IMR-90 (cell line): Measurements from ENCODE around the gene SCPEP1. TPM values are rescaled to one million over a fixed set of nuclear protein-coding genes. Genes with fewer than 3 reads are reported as not detected.

Source experiments
- ATAC-seq: fragments of 200-7000 bp; cut with Tn5 transposase; 2 replicates; pipeline ENCODE4 v1.9.1; 2020; ENCODE audit warnings: low read depth, mild to moderate bottlenecking, moderate library complexity
- BruUV-seq: library from RNA; stranded (reverse); fragments of 400-500 nt; replicated peaks from 2 replicates; lab custom pipeline; 2021; lab: Mats Ljungman, UMichigan
- CTCF ChIA-PET: fragments of 300-600 bp; formaldehyde crosslinking; extraction: SDS; loops from one replicate; lab custom pipeline; 2021; ENCODE audit warnings: antibody characterized with exemption; lab: Yijun Ruan, JAX
- POLR2A ChIA-PET: fragments of 300-600 bp; sonication (Branson Sonifier 250); formaldehyde crosslinking; loops from one replicate; lab custom pipeline; 2022; ENCODE audit warnings: antibody characterized with exemption; ENCODE audit not compliant: unreplicated experiment; lab: Charles Lee
- DNase-seq: peaks from one replicate; pipeline ENCODE4 v3.0.0; 2013
- H2AFZ ChIP-seq: replicated peaks from 2 replicates; pipeline ENCODE3; 2013; ENCODE audit warnings: low read length, mild to moderate bottlenecking; ENCODE audit not compliant: poor library complexity
- H2AK5ac ChIP-seq: 2 replicates; pipeline ENCODE4 v1.6.1; 2013; ENCODE audit warnings: low read depth, low read length, inconsistent platforms
- H2AK9ac ChIP-seq: replicated peaks from 2 replicates; pipeline ENCODE3; 2013; ENCODE audit warnings: mild to moderate bottlenecking, low read depth, low read length, moderate library complexity; ENCODE audit not compliant: poor library complexity
- H2BK120ac ChIP-seq: 2 replicates; pipeline ENCODE4 v1.6.1; 2013; ENCODE audit warnings: low read depth, low read length, inconsistent platforms
- H2BK15ac ChIP-seq: 3 replicates; pipeline ENCODE4 v1.6.1; 2013; ENCODE audit warnings: low read depth, low read length, inconsistent platforms
- H2BK20ac ChIP-seq: 2 replicates; pipeline ENCODE4 v1.6.1; 2013; ENCODE audit warnings: low read depth, mild to moderate bottlenecking, inconsistent platforms, low read length, moderate library complexity
- H2BK5ac ChIP-seq: 2 replicates; pipeline ENCODE4 v1.6.1; 2013; ENCODE audit warnings: mild to moderate bottlenecking, low read depth, low read length, inconsistent platforms; ENCODE audit not compliant: poor library complexity, severe bottlenecking
- H3K14ac ChIP-seq: replicated peaks from 2 replicates; pipeline ENCODE4 v1.6.1; 2013; ENCODE audit warnings: low read depth, low read length, inconsistent platforms
- H3K18ac ChIP-seq: 2 replicates; pipeline ENCODE4 v1.6.1; 2013; ENCODE audit warnings: low read depth, low read length, control low read depth
- H3K23ac ChIP-seq: 2 replicates; pipeline ENCODE4 v1.6.1; 2013; ENCODE audit warnings: low read depth, low read length, inconsistent platforms
- H3K27ac ChIP-seq: 2 replicates; pipeline ENCODE4 v1.5.1; 2013; ENCODE audit warnings: mild to moderate bottlenecking, control low read depth, low read length; ENCODE audit not compliant: insufficient read depth
- H3K27me3 ChIP-seq: 2 replicates; pipeline ENCODE4 v1.6.1; 2013; ENCODE audit warnings: low read length; ENCODE audit not compliant: control insufficient read depth, insufficient read depth
- H3K36me3 ChIP-seq: 2 replicates; pipeline ENCODE4 v1.6.1; 2013; ENCODE audit warnings: low read length, mixed read lengths; ENCODE audit not compliant: control insufficient read depth, insufficient read depth
- H3K4ac ChIP-seq: 2 replicates; pipeline ENCODE4 v1.6.1; 2013; ENCODE audit warnings: low read depth, low read length, inconsistent platforms
- H3K4me1 ChIP-seq: 2 replicates; pipeline ENCODE4 v1.6.1; 2013; ENCODE audit warnings: low read length, mixed read lengths; ENCODE audit not compliant: control insufficient read depth, insufficient read depth
- H3K4me2 ChIP-seq: 2 replicates; pipeline ENCODE4 v1.6.1; 2013; ENCODE audit warnings: low read depth, mild to moderate bottlenecking, control low read depth, low read length, moderate library complexity
- H3K4me3 ChIP-seq: 2 replicates; pipeline ENCODE4 v1.5.1; 2013; ENCODE audit warnings: low read depth, mild to moderate bottlenecking, control low read depth, low read length, moderate library complexity; ENCODE audit not compliant: insufficient read depth
- H3K56ac ChIP-seq: 2 replicates; pipeline ENCODE4 v1.6.1; 2013; ENCODE audit warnings: low read length, inconsistent platforms; ENCODE audit not compliant: insufficient read depth; ENCODE audit errors: extremely low read depth
- H3K79me1 ChIP-seq, 2 experiments: 2 replicates each; pipeline ENCODE4 v1.6.1; 2013; ENCODE audit warnings: low read length in 2 of 2, inconsistent platforms in 1 of 2, low read depth in 1 of 2
- H3K9ac ChIP-seq: 2 replicates; pipeline ENCODE4 v1.6.1; 2013; ENCODE audit warnings: low read depth, low read length, control low read depth
- H3K9me1 ChIP-seq: 2 replicates; pipeline ENCODE4 v1.6.1; 2013; ENCODE audit warnings: low read length, inconsistent platforms; ENCODE audit not compliant: insufficient read depth
- H3K9me3 ChIP-seq: 2 replicates; pipeline ENCODE4 v1.6.1; 2013; ENCODE audit warnings: low read length; ENCODE audit not compliant: control insufficient read depth, insufficient read depth
- H4K20me1 ChIP-seq: 2 replicates; pipeline ENCODE4 v1.6.1; 2013; ENCODE audit warnings: low read length, inconsistent platforms; ENCODE audit not compliant: insufficient read depth
- H4K5ac ChIP-seq: 2 replicates; pipeline ENCODE4 v1.6.1; 2013; ENCODE audit warnings: mild to moderate bottlenecking, low read depth, low read length, control low read depth
- H4K8ac ChIP-seq, 2 experiments: 2 replicates each; pipeline ENCODE4 v1.6.1; 2013; ENCODE audit warnings: low read depth in 2 of 2, low read length in 2 of 2, control low read depth in 1 of 2, inconsistent platforms in 1 of 2
- H4K91ac ChIP-seq: 2 replicates; pipeline ENCODE4 v1.6.1; 2013; ENCODE audit warnings: low read depth, low read length, inconsistent platforms; ENCODE audit not compliant: insufficient read depth
- BHLHE40 ChIP-seq: fragments of 150-350 bp; IDR thresholded peaks from 2 replicates; pipeline ENCODE4 v1.6.1; 2016; ENCODE audit warnings: mild to moderate bottlenecking, low read depth, low read length
- CEBPB ChIP-seq: IDR thresholded peaks from 2 replicates; pipeline ENCODE4 v1.6.1; 2012; ENCODE audit warnings: low read depth, low read length, improper control_type of control experiment
- CHD1 ChIP-seq: IDR thresholded peaks from 2 replicates; pipeline ENCODE4 v1.6.1; 2012; ENCODE audit warnings: low read depth, low read length, improper control_type of control experiment
- CTCF ChIP-seq: conservative IDR thresholded peaks from 2 replicates; pipeline ENCODE4 v1.5.1; 2012; ENCODE audit warnings: mild to moderate bottlenecking, low read depth, low read length, improper control_type of control experiment
- FOS ChIP-seq: fragments of 150-350 bp; IDR thresholded peaks from 2 replicates; pipeline ENCODE4 v1.6.1; 2016; ENCODE audit warnings: low read depth, low read length
- MAFK ChIP-seq: IDR thresholded peaks from 2 replicates; pipeline ENCODE4 v1.6.1; 2012; ENCODE audit warnings: low read depth, low read length, improper control_type of control experiment
- MAZ ChIP-seq: IDR thresholded peaks from 2 replicates; pipeline ENCODE4 v1.6.1; 2012; ENCODE audit warnings: low read depth, mild to moderate bottlenecking, low read length, improper control_type of control experiment, moderate library complexity, borderline replicate concordance
- MXI1 ChIP-seq: IDR thresholded peaks from 2 replicates; pipeline ENCODE4 v1.6.1; 2012; ENCODE audit warnings: low read depth, mild to moderate bottlenecking, low read length, moderate library complexity, borderline replicate concordance
- NFE2L2 ChIP-seq: fragments of 150-350 bp; IDR thresholded peaks from 2 replicates; pipeline ENCODE4 v1.6.1; 2016; ENCODE audit warnings: low read depth, mild to moderate bottlenecking, low read length
- POLR2A ChIP-seq: IDR thresholded peaks from 2 replicates; pipeline ENCODE4 v1.6.1; 2012; ENCODE audit warnings: mild to moderate bottlenecking, low read depth, low read length
- RAD21 ChIP-seq: IDR thresholded peaks from 2 replicates; pipeline ENCODE4 v1.6.1; 2012; ENCODE audit warnings: low read length, improper control_type of control experiment
- RCOR1 ChIP-seq: IDR thresholded peaks from 2 replicates; pipeline ENCODE4 v1.6.1; 2012; ENCODE audit warnings: mild to moderate bottlenecking, low read length, improper control_type of control experiment; ENCODE audit not compliant: insufficient replicate concordance
- RFX5 ChIP-seq: IDR thresholded peaks from 2 replicates; pipeline ENCODE4 v1.8.0; 2012; ENCODE audit warnings: low read depth, mild to moderate bottlenecking, low read length, moderate library complexity
- SMC3 ChIP-seq: fragments of 150-350 bp; IDR thresholded peaks from 2 replicates; pipeline ENCODE4 v1.6.1; 2016; ENCODE audit warnings: low read depth, mild to moderate bottlenecking, antibody characterized with exemption, low read length, moderate library complexity
- WGBS, 2 experiments: methylation state at CpG; one replicate each; pipeline versions ENCODE4 v1.1.5 to v1.1.7; 2013; ENCODE audit warnings: missing lambda C conversion rate in 2 of 2; ENCODE audit not compliant: insufficient read length in 1 of 2; ENCODE audit errors: extremely low coverage in 2 of 2; 5-methylcytosine and 5-hydroxymethylcytosine counted together
- dilution Hi-C: fragments of 300-500 bp; cut with HindIII; formaldehyde crosslinking; loops from one replicate; pipeline ENCODE4 v1.14.3; 2018; ENCODE audit warnings: low sequenced_read_pairs; ENCODE audit not compliant: unreplicated experiment
- in situ Hi-C: fragments of 300-500 bp; cut with MboI; formaldehyde crosslinking; loops from 3 replicates; pipeline ENCODE4 v1.14.3; 2019; ENCODE audit warnings: low sequenced_read_pairs, inconsistent platforms, mixed read lengths
- intact Hi-C: fragments of 100-400 bp; cut with micrococcal nuclease; formaldehyde crosslinking; loops from 2 replicates; pipeline ENCODE4 v1.10.0; 2022
- polyA plus RNA-seq, 3 experiments: library from polyadenylated mRNA; depleted of rRNA; stranded (reverse); fragments of >200 nt; gene quantifications; 2 replicates each; pipeline ENCODE4 v1.2.3, GENCODE V29; 2012; ENCODE audit warnings: low replicate concordance in 1 of 3
- total RNA-seq: library from RNA; depleted of rRNA; stranded (reverse); fragments of >200 nt; gene quantifications from 2 replicates; pipeline ENCODE4 v1.2.3, GENCODE V29; 2012
- TF ChIP-seq, protein P1 (sequence below): fragments of 150-350 bp; IDR thresholded peaks from 2 replicates; pipeline ENCODE4 v1.6.1; 2017; ENCODE audit warnings: mild to moderate bottlenecking, antibody characterized with exemption, low read length, low read depth
- TF ChIP-seq, protein P2 (sequence below): fragments of 150-350 bp; IDR thresholded peaks from 2 replicates; pipeline ENCODE4 v1.6.1; 2016; ENCODE audit warnings: low read depth, mild to moderate bottlenecking, low read length, moderate library complexity, borderline replicate concordance

Gene SCPEP1
- total and polyA plus RNA-seq, 2 of the 4 experiments (the other 2 are of a cell fraction): 16.5 to 32.1 TPM

GRCh38 chr17:57011491-57012015 lies 33.6 kb downstream of the SCPEP1 start:
- Histone ChIP-seq H3K14ac (no peak overlapping the region), H4K91ac (no peak overlapping the region), H2BK20ac (no peak overlapping the region), H3K9me3 (no peaks in the 10 kb centered on the region), H3K9ac (no peak overlapping the region), H2AFZ (no peak overlapping the region), H3K79me1 (no peaks in the 10 kb centered on the region), H3K4me3 (no peak overlapping the region), H3K27ac (no peak overlapping the region), H2AK5ac (no peak overlapping the region), H3K27me3 (peaks cover 3% of the 10 kb centered on the region; the same call in 1 of the 2 replicates), H3K9me1 (no peaks in the 10 kb centered on the region), H3K36me3 (no peaks in the 10 kb centered on the region), H3K4me2 (no peak overlapping the region), H2AK9ac (no peak overlapping the region), H2BK120ac (no peak overlapping the region), H3K18ac (no peak overlapping the region), H2BK15ac (no peak overlapping the region), H3K56ac (no peak overlapping the region), H3K4me1 (no peaks in the 10 kb centered on the region), H2BK5ac (no peak overlapping the region), H3K23ac (no peak overlapping the region), H3K4ac (no peak overlapping the region), H4K20me1 (no peaks in the 10 kb centered on the region), H4K8ac (no peak overlapping the region), H4K5ac (no peak overlapping the region)
- intact Hi-C loops: loop anchor here (5.0 kb wide), 1 partner anchor 194 kb away; no protein-coding TSS in a partner anchor
- CTCF ChIA-PET: no interaction called here
- dilution Hi-C loops: no loop called here
- no peak for TF ChIP-seq BHLHE40
- TF ChIP-seq CHD1: no peak
- no peak for TF ChIP-seq RCOR1
- TF ChIP-seq SMC3: no peak
- TF ChIP-seq MAZ: no peak
- TF ChIP-seq NFE2L2: no peak
- TF ChIP-seq CTCF: no peak
- TF ChIP-seq MXI1: no peak
- TF ChIP-seq POLR2A: no peak
- TF ChIP-seq, protein P1, sequence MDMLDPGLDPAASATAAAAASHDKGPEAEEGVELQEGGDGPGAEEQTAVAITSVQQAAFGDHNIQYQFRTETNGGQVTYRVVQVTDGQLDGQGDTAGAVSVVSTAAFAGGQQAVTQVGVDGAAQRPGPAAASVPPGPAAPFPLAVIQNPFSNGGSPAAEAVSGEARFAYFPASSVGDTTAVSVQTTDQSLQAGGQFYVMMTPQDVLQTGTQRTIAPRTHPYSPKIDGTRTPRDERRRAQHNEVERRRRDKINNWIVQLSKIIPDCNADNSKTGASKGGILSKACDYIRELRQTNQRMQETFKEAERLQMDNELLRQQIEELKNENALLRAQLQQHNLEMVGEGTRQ: no peak
- no peak for TF ChIP-seq CEBPB
- TF ChIP-seq FOS: no peak
- no peak for TF ChIP-seq RFX5
- TF ChIP-seq MAFK: no peak
- no peak for TF ChIP-seq RAD21
- TF ChIP-seq, protein P2, sequence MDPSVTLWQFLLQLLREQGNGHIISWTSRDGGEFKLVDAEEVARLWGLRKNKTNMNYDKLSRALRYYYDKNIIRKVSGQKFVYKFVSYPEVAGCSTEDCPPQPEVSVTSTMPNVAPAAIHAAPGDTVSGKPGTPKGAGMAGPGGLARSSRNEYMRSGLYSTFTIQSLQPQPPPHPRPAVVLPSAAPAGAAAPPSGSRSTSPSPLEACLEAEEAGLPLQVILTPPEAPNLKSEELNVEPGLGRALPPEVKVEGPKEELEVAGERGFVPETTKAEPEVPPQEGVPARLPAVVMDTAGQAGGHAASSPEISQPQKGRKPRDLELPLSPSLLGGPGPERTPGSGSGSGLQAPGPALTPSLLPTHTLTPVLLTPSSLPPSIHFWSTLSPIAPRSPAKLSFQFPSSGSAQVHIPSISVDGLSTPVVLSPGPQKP: no peak
- BruUV-seq: no TSS peak
- POLR2A ChIA-PET: no interaction called here
- no peak for ATAC-seq
- no peak for DNase-seq
- 80% methylated on average over 1 of the region's 7 CpGs; no CpG with 5 or more reads in 1 of the 2 experiments for WGBS, 2 experiments
- in situ Hi-C loops: no loop called here
